DND-41 (cell line): ENCODE data around the gene SIGLEC8.
"Not testable (repeated sequence)": the region's sequence is repeated elsewhere in the genome, so short reads cannot be mapped to it uniquely, and the experiment has no call there.

ENCODE experiments used
- ATAC-seq: fragments of 200-7000 bp; cut with Tn5 transposase; 3 replicates; pipeline ENCODE4 v1.9.1; 2021; ENCODE audit warnings: low read depth; ENCODE audit not compliant: insufficient read depth
- DNase-seq: peaks from one replicate; pipeline ENCODE4 v3.0.0-alpha.2; 2020
- H2AFZ ChIP-seq: 2 replicates; pipeline ENCODE4 v1.6.0; 2012; ENCODE audit warnings: low read depth, low read length
- H3K27ac ChIP-seq: 2 replicates; pipeline ENCODE4 v1.5.1; 2012; ENCODE audit warnings: low read length, inconsistent platforms
- H3K27me3 ChIP-seq: fragments of 200-600 bp; sonication (generic); 2 replicates; pipeline ENCODE4 v1.6.0; 2012; ENCODE audit warnings: low read length, mild to moderate bottlenecking, inconsistent platforms; ENCODE audit not compliant: insufficient read depth, poor library complexity
- H3K36me3 ChIP-seq: 2 replicates; pipeline ENCODE4 v1.5.1; 2012; ENCODE audit warnings: low read length, inconsistent platforms; ENCODE audit not compliant: insufficient read depth
- H3K4me1 ChIP-seq: 2 replicates; pipeline ENCODE4 v1.5.1; 2012; ENCODE audit warnings: mild to moderate bottlenecking, low read length; ENCODE audit not compliant: insufficient read depth
- H3K4me2 ChIP-seq: 2 replicates; pipeline ENCODE4 v1.6.0; 2012; ENCODE audit warnings: mild to moderate bottlenecking, moderate library complexity, low read length, inconsistent platforms; ENCODE audit not compliant: insufficient read depth
- H3K4me3 ChIP-seq, 2 experiments: fragments of 200-600 bp in 1 of 2; shearing (Covaris generic) in 1 of 2; 2 replicates each; pipeline ENCODE4 v1.5.1; 2012 to 2016; ENCODE audit warnings: inconsistent platforms in 2 of 2, low read length in 2 of 2, mild to moderate bottlenecking in 2 of 2, low read depth in 1 of 2, moderate library complexity in 1 of 2
- H3K79me2 ChIP-seq: 2 replicates; pipeline ENCODE4 v1.6.0; 2012; ENCODE audit warnings: low read length, inconsistent platforms; ENCODE audit not compliant: insufficient read depth
- H3K9ac ChIP-seq: 2 replicates; pipeline ENCODE4 v1.6.0; 2012; ENCODE audit warnings: low read depth, mild to moderate bottlenecking, inconsistent platforms, low read length, moderate library complexity
- H3K9me3 ChIP-seq: 2 replicates; pipeline ENCODE4 v1.5.1; 2012; ENCODE audit warnings: low read length, moderate library complexity, mild to moderate bottlenecking, inconsistent platforms; ENCODE audit not compliant: insufficient read depth, severe bottlenecking
- H4K20me1 ChIP-seq: 2 replicates; pipeline ENCODE4 v1.6.0; 2012; ENCODE audit warnings: low read length; ENCODE audit not compliant: insufficient read depth
- CTCF ChIP-seq: IDR thresholded peaks from 2 replicates; pipeline ENCODE4 v1.5.1; 2012; ENCODE audit warnings: borderline replicate concordance, low read length, moderate library complexity, mild to moderate bottlenecking; ENCODE audit not compliant: poor library complexity, severe bottlenecking; ENCODE audit errors: extremely low read depth
- EZH2 ChIP-seq: IDR thresholded peaks from 3 replicates; pipeline ENCODE4 v1.6.1; 2012; ENCODE audit warnings: borderline replicate concordance, low read depth, mild to moderate bottlenecking, moderate library complexity, low read length, inconsistent platforms; ENCODE audit not compliant: severe bottlenecking

The SIGLEC8 gene

GRCh38 chr19:51467864-51468544 is 9.8 kb upstream of the SIGLEC8 start:
- no peak overlapping the region for H3K27ac ChIP-seq
- H3K9me3 ChIP-seq, result no peaks in the 10 kb centered on the region
- peak; percentile 16 for DNase-seq
- peaks cover 8% of the 10 kb centered on the region for H3K4me1 ChIP-seq
- H3K36me3 ChIP-seq, result no peaks in the 10 kb centered on the region
- H4K20me1 ChIP-seq, result no peaks in the 10 kb centered on the region
- H3K4me3 ChIP-seq, result no peak overlapping the region
- H2AFZ ChIP-seq, result no peak overlapping the region
- H3K4me2 ChIP-seq, result no peak overlapping the region
- ATAC-seq, result peak; percentile 54
- no peaks in the 10 kb centered on the region for H3K27me3 ChIP-seq
- H3K79me2 ChIP-seq, result no peaks in the 10 kb centered on the region
- H3K9ac ChIP-seq, result no peak overlapping the region
- no peak for TF ChIP-seq EZH2
- no peak for TF ChIP-seq CTCF

- no peaks in the 10 kb centered on the region for H3K27me3 ChIP-seq
Observed at GRCh38 chr19:51466723-51467122, 8.5 kb upstream of the SIGLEC8 start.

DNA sequence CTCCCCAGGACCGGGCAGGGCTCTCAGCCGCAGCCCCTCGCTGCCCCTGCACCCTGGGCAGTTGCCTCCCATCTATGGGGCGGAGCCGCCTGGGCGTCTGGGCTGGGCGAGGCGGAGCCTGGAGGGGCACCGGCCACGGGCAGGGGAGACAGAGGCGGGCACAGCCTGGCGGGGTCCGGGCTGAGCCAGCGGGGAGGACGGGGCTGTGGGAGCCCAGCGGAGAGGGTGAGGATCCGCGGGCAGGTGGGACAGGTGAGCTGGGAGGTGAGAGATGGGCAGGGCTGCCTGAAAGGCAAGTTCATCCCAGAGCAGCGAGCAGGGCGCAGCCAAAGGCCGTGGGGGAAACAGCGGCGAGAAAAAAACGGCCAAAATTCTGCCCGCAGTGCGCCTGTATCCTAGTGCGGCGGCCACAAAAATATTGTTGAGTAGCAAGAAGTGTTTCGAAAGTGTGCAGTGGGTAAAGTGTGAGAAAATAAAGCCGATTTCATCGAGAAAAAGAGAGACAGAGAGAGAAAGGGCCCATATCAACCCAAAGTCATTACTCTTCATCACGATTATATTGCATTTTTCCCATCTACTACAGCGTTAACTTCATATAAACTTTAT is 5.8 kb upstream of the SIGLEC8 start:
- H3K9me3 ChIP-seq, H3K9ac ChIP-seq, H3K36me3 ChIP-seq, H3K79me2 ChIP-seq, H4K20me1 ChIP-seq, H3K27ac ChIP-seq, ATAC-seq, H3K4me3 ChIP-seq, DNase-seq, H3K4me2 ChIP-seq, H2AFZ ChIP-seq, H3K27me3 ChIP-seq, H3K4me1 ChIP-seq: not testable (repeated sequence)

More at GRCh38 chr19:51466723-51467122, 8.5 kb upstream of the SIGLEC8 start:
- no peaks in the 10 kb centered on the region for H3K9me3 ChIP-seq
- H3K36me3 ChIP-seq, result no peaks in the 10 kb centered on the region
- no peak overlapping the region for H3K4me3 ChIP-seq
- no peak overlapping the region for H3K27ac ChIP-seq
- no peaks in the 10 kb centered on the region for H4K20me1 ChIP-seq
- no peak overlapping the region for H3K4me2 ChIP-seq
- H2AFZ ChIP-seq, result no peak overlapping the region
- TF ChIP-seq CTCF (no peak), EZH2 (no peak)
- H3K4me1 ChIP-seq, result peaks cover 8% of the 10 kb centered on the region
- ATAC-seq (no peak), DNase-seq (no peak)
- H3K79me2 ChIP-seq, result no peaks in the 10 kb centered on the region
- no peak overlapping the region for H3K9ac ChIP-seq

- no peak for TF ChIP-seq EZH2
- no peak for TF ChIP-seq CTCF
- H3K9ac ChIP-seq, result no peak overlapping the region
- DNase-seq (no peak), ATAC-seq (no peak)
- H3K27ac ChIP-seq, result no peak overlapping the region
- H3K4me1 ChIP-seq, result peaks cover under 1% of the 10 kb centered on the region; the same call in 1 of the 2 replicates
- H3K79me2 ChIP-seq, result no peaks in the 10 kb centered on the region
- no peak overlapping the region for H3K4me3 ChIP-seq
- H3K9me3 ChIP-seq, result no peaks in the 10 kb centered on the region
- no peaks in the 10 kb centered on the region for H3K36me3 ChIP-seq
- H3K4me2 ChIP-seq, result no peak overlapping the region
- no peak overlapping the region for H2AFZ ChIP-seq
- no peaks in the 10 kb centered on the region for H4K20me1 ChIP-seq
- no peaks in the 10 kb centered on the region for H3K27me3 ChIP-seq
Observed at GRCh38 chr19:51462681-51463080, 4.4 kb upstream of the SIGLEC8 start.
